Effector CD8-positive, alpha-beta T cell (primary cell): ENCODE results near the gene RRH.
"Not testable (repeated sequence)": the region's sequence is repeated elsewhere in the genome, so short reads cannot be mapped to it uniquely, and the experiment has no call there.

Source experiments
- DNase-seq: peaks from one replicate; lab custom pipeline; 2025; lab: John Stamatoyannopoulos, UW
- total RNA-seq, 4 experiments: gene quantifications; one replicate each; lab custom pipeline; 2026; lab: John Stamatoyannopoulos, UW

RRH gene, protein sequence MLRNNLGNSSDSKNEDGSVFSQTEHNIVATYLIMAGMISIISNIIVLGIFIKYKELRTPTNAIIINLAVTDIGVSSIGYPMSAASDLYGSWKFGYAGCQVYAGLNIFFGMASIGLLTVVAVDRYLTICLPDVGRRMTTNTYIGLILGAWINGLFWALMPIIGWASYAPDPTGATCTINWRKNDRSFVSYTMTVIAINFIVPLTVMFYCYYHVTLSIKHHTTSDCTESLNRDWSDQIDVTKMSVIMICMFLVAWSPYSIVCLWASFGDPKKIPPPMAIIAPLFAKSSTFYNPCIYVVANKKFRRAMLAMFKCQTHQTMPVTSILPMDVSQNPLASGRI
- 0 to 1.7 (median 0.14) reads per million in 4 experiments for total RNA-seq

DNA sequence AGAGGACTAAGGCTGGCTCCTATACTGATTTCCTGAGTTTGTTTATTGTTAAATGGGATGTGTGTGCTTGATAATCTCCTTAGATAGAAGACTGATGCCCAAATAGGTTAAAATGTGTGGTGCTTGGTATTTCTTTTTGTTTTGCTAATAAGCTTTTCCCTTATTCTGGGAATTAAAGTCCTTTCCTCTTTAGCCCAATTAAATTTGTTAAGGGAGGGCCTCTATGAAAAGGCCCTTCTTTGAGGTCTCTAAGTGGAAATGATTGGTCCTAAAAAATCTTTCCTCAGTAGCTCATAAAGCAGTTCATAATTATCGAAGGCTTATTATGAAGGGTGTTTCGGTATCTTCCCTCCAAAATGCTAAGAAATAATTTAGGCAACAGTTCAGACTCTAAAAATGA is at the start of gene RRH:
TSS of gene RRH (plus strand) at position 301 of the 400 bp plus-strand sequence. CDS start at position 357, 56 bp downstream.
- DNase-seq = no peak

DNA sequence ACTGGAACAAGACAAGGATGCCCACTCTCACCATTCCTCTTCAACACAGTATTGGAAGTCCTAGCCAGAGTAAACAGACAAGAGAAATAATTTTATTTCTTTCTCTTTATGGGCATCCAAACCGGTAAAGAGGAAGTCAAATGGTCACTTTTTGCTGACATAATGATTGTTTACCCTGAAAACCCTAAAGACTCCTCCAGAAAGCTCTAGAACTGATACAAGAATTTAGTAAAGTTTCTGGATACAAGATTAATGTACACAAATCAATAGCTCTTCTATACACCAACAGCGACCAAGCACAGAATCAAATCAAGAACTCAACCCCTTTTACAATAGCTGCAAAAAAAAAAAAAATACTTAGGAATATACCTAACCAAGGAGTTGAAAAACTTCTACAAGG is 45.7 kb upstream of the RRH start:
- not testable (repeated sequence) for DNase-seq

DNA sequence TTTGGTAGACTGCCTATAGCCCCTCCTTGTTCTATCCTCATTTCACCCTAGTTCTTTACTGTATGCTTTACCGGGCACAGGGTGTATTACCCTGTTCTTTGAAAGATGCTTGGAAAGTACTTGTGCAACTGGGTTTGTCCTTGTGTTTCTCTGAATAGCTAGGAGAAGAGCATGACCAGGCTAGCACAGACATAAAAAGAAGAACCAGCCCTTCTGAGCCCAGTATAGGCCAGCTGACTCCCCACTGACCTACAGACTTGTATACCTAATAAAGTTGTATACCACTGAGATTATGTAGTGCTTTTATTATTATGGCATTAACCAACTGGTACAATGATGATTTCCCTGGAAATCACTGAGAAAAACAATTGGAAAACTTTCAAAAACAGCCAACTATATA is 40.9 kb upstream of the RRH start:
- no peak for DNase-seq

DNA sequence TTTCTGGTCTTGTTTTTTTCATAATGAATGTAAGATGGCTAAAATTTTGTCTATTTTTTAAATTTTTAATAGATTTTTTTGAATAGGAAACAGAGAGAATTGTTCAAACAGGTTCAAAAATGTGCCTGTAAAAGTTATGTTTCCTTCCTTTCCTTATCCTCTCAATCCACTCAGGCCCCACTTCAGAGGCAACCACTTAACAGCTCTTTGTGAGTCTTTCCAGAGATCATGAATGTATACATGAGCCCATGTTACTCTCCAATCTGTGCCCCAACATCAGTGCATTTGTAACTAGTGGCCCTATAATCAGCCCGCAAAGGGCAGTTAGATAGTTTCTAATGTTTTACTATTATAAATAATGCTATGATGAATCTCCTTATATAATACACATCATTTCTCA is 40.0 kb upstream of the RRH start:
- DNase-seq = no peak

DNA sequence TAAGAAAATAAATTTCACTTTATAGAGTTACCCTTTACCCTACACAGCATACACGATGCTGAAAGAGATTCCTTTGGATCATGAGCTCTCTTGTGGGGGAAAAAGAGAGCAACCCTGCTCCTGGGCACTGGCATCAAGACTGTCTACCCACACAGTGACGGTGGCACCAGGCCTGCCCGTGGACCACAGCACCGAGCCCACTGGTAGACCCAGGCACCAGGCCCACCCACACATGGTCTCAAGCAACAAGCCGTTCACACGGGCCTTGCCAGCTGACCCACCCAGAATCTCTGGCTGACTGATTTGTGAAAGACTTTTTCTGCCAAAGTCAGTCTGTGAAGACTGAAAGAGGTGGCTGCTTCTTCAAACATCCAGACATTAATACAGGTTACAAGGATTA is 32.7 kb upstream of the RRH start:
- no peak for DNase-seq

DNA sequence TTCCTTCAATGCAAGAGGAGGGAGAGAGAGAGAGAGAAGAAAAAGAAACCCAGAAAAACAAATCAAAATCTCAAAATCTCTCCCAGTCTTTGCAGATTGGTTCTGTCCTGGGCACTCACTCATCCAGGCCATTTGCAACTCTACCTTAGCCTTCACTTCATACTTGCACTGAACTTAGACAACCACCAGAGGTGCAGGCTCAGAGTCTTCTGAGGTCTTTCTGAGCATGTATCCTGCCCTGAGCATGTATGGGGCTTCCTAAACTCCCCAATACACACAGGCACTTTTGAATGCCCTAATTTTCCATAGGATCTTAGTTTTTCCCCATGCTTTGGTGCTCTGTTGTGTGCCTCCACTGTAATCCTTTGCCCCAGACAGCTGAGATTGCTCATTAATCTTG is 28.9 kb upstream of the RRH start:
- no peak for DNase-seq

DNA sequence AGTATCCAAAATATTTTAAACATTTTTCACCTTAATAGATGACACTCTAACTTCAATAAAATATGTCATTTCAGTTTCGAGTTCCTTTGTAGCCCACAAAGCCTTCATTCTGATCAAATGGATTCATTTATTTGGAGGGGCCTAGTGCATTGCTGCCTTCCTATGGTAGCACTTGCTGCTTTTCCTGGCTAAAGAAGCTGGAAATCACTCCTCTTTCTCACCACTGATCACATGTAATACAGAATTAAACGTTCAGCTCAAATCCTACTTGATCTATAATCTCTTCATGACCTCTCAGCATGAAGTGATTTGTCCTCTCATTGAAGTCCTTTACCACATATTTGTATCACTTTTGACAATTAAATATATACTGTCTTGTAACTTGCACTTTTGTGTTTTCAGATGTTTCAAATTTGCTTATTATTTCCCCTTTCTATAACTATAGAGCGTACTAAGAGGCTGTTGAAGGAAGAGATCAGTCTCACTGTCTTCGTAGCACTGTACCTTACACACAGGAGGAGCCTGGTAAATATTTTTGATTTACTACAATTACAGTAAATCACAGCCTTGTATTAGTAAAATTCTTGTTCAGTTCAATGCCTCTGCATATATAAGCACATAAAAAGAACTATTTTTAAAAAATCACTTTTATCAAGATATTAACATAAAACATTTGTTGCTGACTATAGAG is 26.5 kb upstream of the RRH start:
- DNase-seq = no peak

DNA sequence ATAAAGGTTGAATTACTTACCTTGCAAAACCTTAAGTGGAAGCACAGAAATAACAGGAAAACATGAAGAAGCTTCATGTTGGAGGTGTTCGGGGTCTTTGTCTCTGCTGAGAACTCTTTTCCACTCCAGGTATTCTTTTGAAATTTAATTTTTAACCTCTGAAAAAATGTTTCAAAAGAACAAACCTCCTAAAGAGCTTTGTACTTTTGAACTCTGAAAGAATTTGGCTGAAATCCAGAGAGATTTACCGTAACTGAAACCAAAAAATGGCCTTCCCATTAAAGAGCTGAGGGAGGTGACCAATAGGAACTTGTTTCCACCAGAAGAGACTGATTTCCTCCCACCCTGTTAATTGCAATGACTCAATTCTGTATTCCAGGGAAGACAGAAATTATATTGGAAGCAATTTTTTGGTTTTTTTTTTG is 25.9 kb upstream of the RRH start, which contains the start of gene CFI:
TSS of gene CFI (minus strand) at position 105 of the 425 bp plus-strand sequence. CDS start at position 77, 28 bp downstream.
- no peak for DNase-seq

DNA sequence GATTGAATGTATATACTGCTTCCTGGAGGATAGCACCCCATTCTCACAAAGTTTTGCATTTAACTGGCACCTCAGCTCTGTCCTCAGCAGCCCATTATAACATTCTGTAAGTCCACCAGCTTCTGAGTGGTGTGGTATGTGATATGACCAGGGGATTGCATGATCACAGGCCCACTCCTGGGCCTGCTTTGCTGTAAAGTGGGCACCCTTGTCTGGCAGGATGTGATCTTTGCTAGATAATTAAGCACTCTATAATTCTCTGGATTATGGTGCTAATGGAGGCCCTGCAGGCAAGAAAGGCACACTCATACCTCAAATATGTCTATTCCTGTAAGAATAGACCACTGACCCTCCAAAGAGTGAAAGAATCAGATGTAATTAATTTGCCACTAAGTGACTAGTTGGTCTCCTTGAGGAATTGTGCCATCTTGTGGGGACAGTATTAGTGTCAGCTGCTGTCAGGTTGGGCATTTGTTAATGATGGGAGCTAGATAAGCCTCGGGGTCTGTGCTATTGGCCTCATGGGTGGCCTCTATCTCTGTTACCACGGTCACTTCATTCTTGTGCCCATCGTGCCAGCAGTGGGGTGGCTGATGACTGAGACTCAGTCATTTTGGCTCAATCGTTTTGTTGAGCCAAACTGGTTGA is 23.7 kb upstream of the RRH start:
- no peak for DNase-seq

DNA sequence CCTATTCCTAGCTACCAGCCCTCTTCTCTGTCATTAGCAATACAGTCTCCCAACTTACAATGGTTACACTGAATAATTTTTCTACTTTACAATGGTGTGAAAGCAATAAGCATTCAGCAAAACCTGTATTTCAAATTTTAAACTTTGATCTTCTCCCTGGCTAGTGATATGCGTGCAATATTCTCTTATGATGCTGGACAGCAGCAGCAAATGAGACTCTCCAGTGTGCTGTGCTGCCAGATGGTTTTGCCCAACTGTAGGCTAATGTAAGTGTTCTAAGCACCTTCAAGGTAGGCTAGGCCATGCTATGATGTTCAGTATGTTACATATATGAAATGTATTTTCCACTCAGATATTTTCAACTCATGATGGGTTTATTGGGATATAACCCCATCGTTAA is 18.1 kb upstream of the RRH start:
- no peak for DNase-seq

DNA sequence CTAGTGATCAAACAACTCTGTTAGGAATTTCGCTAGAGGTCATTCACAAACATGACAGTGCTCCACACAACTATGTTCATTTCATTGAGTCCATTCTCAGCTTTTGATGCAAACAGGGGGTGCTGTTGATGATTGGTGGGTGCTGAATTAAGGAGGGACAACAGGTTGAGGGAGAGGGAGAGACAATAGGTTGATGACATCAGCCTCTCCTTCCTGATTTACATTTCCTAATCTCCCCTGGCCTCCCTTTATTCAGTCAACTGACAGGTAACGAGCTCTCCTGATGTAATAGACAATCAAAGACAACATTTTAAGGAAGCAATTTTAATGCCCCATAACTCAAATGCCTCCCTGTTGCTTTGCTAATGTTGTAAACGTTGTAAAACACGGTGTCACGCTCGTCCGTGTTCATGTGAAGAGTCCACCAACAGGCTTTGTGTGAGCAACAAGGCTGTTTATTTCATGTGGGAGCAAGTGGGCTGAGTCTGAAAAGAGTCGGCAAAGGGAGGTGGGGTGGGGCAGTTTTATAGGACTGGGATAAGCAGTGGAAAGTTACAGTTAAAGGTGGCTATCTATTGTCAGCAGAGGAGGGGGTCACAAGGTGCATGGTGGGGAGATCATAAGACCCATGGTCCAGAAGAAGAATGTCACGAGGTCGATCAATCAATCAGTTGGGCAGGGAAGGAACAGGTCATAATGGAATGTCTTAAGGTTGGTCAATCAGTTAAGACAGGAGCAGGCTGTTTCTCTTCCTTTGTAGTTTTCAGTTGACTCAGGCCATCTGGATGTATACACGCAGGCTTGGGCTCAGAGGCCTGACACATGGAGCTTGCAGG is 17.0 kb upstream of the RRH start:
- DNase-seq = no peak

DNA sequence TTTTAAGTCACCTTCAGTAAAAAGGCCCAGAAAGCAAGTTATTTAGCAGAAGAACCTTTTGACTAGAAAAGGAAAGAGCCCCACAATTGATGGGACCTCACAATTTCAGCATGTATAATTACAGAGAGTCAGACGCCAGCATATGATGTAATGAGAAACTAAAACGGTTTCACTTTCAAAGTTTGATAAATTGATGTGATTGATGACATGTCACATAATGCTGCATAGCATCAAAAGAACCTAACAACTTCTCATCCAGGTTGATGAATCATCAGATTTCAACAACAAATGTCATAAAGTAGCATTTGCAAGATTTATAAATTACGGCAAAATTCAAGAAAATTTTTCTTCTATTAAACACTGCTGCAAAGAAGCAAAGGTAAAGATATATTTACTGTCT is 16.1 kb upstream of the RRH start:
- DNase-seq = no peak

DNA sequence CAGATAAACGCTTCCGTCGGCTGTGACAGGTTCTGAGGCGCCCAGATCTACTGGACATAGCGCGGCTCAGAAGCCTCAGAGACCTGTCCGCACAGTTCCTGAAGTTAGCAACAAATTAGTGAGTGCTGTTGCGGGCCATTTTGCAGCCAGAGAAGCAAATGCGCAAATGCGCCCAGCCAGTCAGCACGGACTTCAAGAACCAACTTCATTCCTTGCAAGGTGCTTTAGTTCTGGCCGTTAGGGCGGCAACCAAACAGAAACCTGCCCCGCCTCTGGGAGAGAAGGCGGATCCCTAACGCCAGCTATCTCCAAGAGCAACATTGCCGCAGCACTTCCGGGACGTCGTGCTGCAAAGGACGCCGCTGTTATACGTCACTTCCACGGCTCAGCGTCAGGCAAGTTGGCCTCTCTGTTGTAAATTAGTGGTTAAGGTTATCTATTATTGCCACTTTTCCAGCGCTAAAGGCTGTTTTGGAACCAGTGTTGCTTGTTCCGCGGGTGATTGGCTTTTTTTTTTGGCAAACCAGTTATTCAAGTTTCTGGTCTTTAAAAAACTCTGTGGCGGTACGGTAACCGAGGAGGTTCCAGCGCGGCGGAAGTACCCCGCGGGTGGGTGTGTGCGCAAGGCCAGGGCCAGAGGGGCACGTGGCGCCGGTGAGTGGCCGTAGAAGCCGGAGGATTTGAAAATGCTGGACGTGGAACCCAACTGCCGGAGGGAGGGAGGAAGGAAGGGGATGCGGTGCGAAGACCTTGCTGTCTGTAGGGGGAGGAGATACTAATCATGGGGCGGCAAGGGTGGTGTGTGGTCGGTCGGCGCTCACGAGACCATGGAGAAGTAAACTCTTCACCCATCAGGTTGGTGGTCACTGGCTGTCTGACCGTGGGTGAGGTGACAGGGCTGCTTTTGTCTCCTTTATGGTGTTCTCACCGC is 12.4 kb upstream of the RRH start, which contains the start of gene GAR1:
TSS of gene GAR1 (plus strand) at position 612 of the 931 bp plus-strand sequence. CDS start 403 bp downstream, outside the sequence.
- peak; percentile 77 for DNase-seq

DNA sequence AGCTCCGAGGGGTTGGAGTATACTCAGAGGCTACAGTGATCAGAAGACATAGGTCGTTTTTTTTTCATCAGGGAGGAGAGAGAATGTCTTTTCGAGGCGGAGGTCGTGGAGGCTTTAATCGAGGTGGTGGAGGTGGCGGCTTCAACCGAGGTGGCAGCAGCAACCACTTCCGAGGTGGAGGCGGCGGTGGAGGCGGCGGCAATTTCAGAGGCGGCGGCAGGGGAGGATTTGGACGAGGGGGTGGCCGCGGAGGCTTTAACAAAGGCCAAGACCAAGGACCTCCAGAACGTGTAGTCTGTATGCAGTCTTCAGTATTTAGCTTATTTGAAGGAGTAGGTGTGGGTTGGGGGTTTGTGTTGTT is 11.7 kb upstream of the RRH start:
- DNase-seq = peak; percentile 30

DNA sequence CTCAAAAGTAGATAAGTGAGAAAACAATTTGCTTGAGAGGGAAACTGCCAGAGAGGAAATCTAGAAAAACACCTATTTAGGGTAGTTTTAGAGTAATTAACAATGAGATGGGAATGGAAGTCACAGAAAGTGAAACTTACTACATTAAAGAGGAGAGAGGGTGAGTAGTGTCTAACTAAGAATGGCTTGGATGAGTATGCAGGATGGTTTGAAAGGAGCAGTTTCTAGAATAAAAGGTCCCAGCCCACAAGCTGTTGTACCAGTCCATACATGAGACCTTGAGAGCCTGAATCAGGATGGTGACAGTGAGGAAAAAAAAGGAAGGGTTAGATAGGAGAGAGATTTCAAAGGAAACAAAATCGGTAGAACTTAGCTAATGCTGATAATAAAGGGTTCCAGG is 10.9 kb upstream of the RRH start:
- no peak for DNase-seq

DNA sequence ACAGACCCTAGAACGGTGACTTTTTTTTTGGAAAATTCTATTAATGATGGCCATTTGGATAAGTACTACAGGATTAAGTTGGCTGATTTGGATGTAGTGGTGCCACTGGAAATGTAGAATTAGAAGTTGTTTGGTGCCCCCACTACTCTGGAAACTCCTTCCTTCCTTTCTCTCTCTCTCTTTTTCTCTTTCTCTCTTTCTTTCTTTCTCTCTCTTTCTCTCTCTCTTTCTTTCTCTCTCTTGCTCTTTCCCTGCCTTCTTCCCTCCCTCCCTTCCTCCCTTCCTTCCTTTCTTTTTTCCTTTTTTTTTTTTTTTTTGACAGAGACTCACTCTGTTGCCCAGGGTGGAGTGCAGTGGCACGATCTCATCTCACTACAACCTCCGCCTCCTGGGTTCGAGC is 9.5 kb upstream of the RRH start:
- DNase-seq = no peak

DNA sequence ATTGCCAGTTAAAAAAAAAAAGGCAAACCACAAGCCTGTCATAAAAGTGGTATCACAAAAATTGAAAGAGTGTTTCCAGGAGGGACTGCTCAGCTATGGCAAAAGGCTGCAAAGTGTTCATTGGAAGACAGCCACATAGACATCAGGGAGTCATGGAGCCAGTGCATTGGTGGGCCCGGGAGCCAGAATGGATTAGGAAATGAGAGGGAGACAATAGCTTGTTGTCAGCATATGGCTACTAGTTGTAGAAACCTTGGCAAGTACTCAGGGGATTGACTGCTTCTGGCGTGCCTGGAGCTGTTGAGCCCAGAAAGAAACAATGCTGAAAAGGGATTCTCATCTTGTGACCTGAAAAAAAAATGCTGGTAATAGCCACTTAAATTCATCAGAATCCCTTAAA is 7.2 kb upstream of the RRH start:
- no peak for DNase-seq

DNA sequence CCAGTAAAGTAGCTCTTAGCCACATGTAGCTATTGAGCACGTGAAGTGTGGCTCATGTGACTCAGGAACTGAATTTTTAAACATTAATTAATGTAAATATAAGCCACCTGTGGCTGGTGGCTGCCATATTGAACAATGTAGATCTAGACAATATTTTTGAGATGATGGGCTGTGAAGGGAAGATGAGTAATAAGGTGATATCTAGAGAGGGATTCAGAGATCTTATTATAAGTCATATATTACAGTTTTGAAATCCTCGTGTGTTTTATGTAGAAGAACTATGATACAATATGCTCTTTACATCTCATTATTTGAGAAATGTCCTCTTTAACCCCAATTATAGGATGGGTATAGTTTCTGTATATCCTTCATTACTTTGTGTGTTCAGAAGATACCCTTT is 6.6 kb upstream of the RRH start:
- DNase-seq = no peak

DNA sequence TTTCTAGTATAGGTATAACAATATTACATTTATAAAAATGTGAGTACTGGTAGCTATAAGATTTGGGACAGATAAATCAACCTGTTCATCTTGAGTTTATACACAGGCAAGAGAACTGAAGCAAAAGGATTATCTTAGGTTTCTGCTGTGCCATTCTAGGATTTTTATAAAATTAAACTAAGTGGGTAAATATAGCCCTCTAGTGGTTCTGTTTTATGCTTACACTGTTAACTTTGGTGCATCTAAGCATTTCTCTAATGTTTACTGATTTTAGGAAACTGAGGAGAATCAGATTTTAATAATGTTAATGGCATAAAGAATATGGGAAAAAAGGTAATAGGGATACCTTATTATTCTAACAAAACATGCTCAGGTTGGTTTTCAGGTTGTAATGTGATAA is 1.1 kb upstream of the RRH start:
- DNase-seq = no peak

DNA sequence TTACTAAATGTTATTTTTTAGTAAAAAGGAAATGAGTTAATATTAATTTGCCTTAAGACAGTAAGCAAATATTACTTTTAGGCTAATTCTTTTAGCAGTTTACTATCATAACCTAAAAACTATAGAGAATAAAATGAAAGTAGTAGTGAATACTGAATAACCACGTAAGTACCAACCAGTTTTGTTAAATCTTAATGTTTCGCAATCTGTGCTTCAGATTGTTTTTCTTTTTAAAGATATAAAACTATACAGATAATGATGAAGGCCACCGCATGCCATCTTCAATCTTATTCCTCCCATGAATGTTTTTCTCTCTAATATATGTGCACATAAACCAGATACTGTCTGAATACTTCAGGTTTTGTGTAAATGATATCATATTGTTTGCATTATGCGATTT is 6.0 kb downstream of the RRH start:
- DNase-seq = no peak

DNA sequence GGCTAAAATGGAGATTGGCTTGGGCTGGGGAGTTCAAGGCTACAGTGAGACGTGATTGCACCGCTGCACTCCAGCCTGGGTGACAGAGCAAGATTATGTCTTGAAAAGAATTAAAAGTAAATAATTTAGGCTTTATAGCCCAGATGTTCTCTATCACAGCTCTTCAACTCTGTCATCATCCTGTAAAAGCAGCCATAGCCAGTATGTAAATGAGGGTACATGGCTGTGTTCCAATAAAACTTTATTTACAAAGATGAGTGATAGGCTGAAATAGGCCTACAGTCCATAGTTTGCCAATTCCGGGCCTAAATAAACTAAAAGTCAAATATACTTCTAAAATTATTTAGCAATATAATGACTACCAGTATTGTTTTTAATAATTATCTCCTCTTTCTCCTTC is 9.2 kb downstream of the RRH start:
- DNase-seq = no peak
